CD8-positive, alpha-beta memory T cell (primary cell): ENCODE data around the gene CEACAM16. TPM values are rescaled to one million over a fixed set of nuclear protein-coding genes. Genes with fewer than 3 reads are reported as not detected.

Experiments used
- CTCF ChIA-PET: fragments of 350-600 bp; sonication (Branson Sonifier 250); formaldehyde crosslinking; loops from one replicate; lab custom pipeline; 2021; ENCODE audit warnings: antibody characterized with exemption; lab: Charles Lee
- POLR2A ChIA-PET: fragments of 350-600 bp; sonication (Branson Sonifier 250); formaldehyde crosslinking; loops from one replicate; lab custom pipeline; 2021; ENCODE audit warnings: antibody characterized with exemption; lab: Charles Lee
- DNase-seq, 5 donors: peaks; one replicate each; pipeline versions ENCODE4 v3.0.0 to v3.0.0-alpha.2; 2020 to 2022; ENCODE audit warnings: mixed read lengths in 1 of 5
- H3K27ac ChIP-seq: one replicate; pipeline ENCODE4 v1.7.0; 2013; ENCODE audit warnings: low read depth, mild to moderate bottlenecking, low read length, moderate library complexity
- H3K27me3 ChIP-seq: 2 replicates; pipeline ENCODE4 v1.7.0; 2013; ENCODE audit warnings: low read length, mild to moderate bottlenecking; ENCODE audit not compliant: insufficient read depth, poor library complexity, severe bottlenecking
- H3K36me3 ChIP-seq: 2 replicates; pipeline ENCODE4 v1.7.0; 2013; ENCODE audit warnings: mild to moderate bottlenecking, low read length, moderate library complexity; ENCODE audit not compliant: insufficient read depth
- H3K4me1 ChIP-seq: 2 replicates; pipeline ENCODE4 v1.7.0; 2013; ENCODE audit warnings: mild to moderate bottlenecking, low read length, moderate library complexity; ENCODE audit not compliant: insufficient read depth
- H3K4me3 ChIP-seq: 2 replicates; pipeline ENCODE4 v1.7.0; 2013; ENCODE audit warnings: mild to moderate bottlenecking, low read length
- H3K9me3 ChIP-seq: 2 replicates; pipeline ENCODE4 v1.7.0; 2013; ENCODE audit warnings: mild to moderate bottlenecking, low read length
- H3K27ac Mint-ChIP-seq, 8 donors: one replicate each; pipeline ENCODE4 v1.8.0; 2020 to 2021; ENCODE audit warnings: mixed read lengths in 8 of 8, mild to moderate bottlenecking in 6 of 8, inconsistent platforms in 3 of 8, moderate library complexity in 3 of 8
- H3K27me3 Mint-ChIP-seq, 2 donors: one replicate each; pipeline ENCODE4 v1.8.0; 2020 to 2021; ENCODE audit warnings: mixed read lengths in 2 of 2, mild to moderate bottlenecking in 1 of 2, moderate library complexity in 1 of 2
- H3K36me3 Mint-ChIP-seq, 3 donors: one replicate each; pipeline ENCODE4 v1.8.0; 2020 to 2021; ENCODE audit warnings: mixed read lengths in 3 of 3, inconsistent platforms in 1 of 3, mild to moderate bottlenecking in 1 of 3
- H3K4me1 Mint-ChIP-seq, 3 donors: one replicate each; pipeline ENCODE4 v1.8.0; 2020 to 2021; ENCODE audit warnings: mixed read lengths in 3 of 3, inconsistent platforms in 1 of 3, mild to moderate bottlenecking in 1 of 3
- H3K4me3 Mint-ChIP-seq, 7 donors: one replicate each; pipeline ENCODE4 v1.8.0; 2020 to 2021; ENCODE audit warnings: mixed read lengths in 7 of 7, mild to moderate bottlenecking in 6 of 7, moderate library complexity in 4 of 7, inconsistent platforms in 2 of 7
- H3K9me3 Mint-ChIP-seq, 5 donors: one replicate each; pipeline ENCODE4 v1.8.0; 2020 to 2022; ENCODE audit warnings: mixed read lengths in 5 of 5, mild to moderate bottlenecking in 3 of 5, moderate library complexity in 2 of 5, inconsistent platforms in 1 of 5
- polyA plus RNA-seq: library from polyadenylated mRNA; unstranded; fragments of 300-500 nt; fragmentation: Illumina TruSeq; gene quantifications from one replicate; pipeline ENCODE4 v1.2.3, GENCODE V29; 2021
- total RNA-seq, 2 experiments: library from RNA; stranded (reverse); gene quantifications; one replicate each; pipeline ENCODE4 v1.2.3, GENCODE V29; 2021

The CEACAM16 gene
- total and polyA plus RNA-seq, 3 experiments from 2014 or later, result not detected

GRCh38 chr19:44690131-44690440 lies 8.9 kb upstream of the CEACAM16 start:
- H3K4me1 Mint-ChIP-seq, result peaks cover 16 to 26% (median 21%) of the 10 kb centered on the region in 3 donors
- POLR2A ChIA-PET, result interaction anchor here (0.9 kb wide), 1 partner anchor 81 kb away, joined by 4 read pairs; no protein-coding TSS in a partner anchor

GRCh38 chr19:44692379-44692721 lies 6.6 kb upstream of the CEACAM16 start:
- peaks cover 0 to 3% (median 0%) of the 10 kb centered on the region in 3 donors for H3K36me3 Mint-ChIP-seq
- no peaks in the 10 kb centered on the region for H3K36me3 ChIP-seq
- ChIA-PET POLR2A (no interaction called here), CTCF (interaction anchor here (0.6 to 5.5 kb wide), 2 partner anchors 31 to 79 kb away, joined by 4 to 50 read pairs; no protein-coding TSS in a partner anchor)
- H3K27ac ChIP-seq, result peak overlapping the region; percentile 7
- H3K27ac Mint-ChIP-seq, result peak overlapping the region in 7 of 8 donors; percentile 83 to 97 (median 91)
- H3K27me3 Mint-ChIP-seq, result peaks cover 3 to 11% of the 10 kb centered on the region in 2 donors
- no peaks in the 10 kb centered on the region for H3K9me3 ChIP-seq
- H3K4me1 Mint-ChIP-seq, result peaks cover 14 to 24% (median 19%) of the 10 kb centered on the region in 3 donors
- H3K9me3 Mint-ChIP-seq, result no peaks in the 10 kb centered on the region
- peaks cover 22% of the 10 kb centered on the region for H3K4me1 ChIP-seq
- H3K4me3 ChIP-seq, result peak overlapping the region; percentile 38
- H3K4me3 Mint-ChIP-seq, result peak overlapping the region; percentile 24 to 76 (median 74)
- no peaks in the 10 kb centered on the region for H3K27me3 ChIP-seq
- DNase-seq, result no peak

More at GRCh38 chr19:44690131-44690440, 8.9 kb upstream of the CEACAM16 start:
- DNase-seq, result no peak
- Histone ChIP-seq H3K36me3 (no peaks in the 10 kb centered on the region), H3K9me3 (no peaks in the 10 kb centered on the region), H3K27ac (no peak overlapping the region), H3K27me3 (no peaks in the 10 kb centered on the region), H3K4me3 (no peak overlapping the region), H3K4me1 (peaks cover 22% of the 10 kb centered on the region)
- CTCF ChIA-PET, result interaction anchor here (4.6 to 5.5 kb wide), 2 partner anchors 32 to 81 kb away, joined by 32 to 50 read pairs; no protein-coding TSS in a partner anchor
- Mint-ChIP-seq H3K27me3 (peaks cover 1 to 14% of the 10 kb centered on the region in 2 donors), H3K36me3 (no peaks in the 10 kb centered on the region), H3K9me3 (peaks cover 0 to 2% (median 0%) of the 10 kb centered on the region in 5 donors), H3K27ac (no peak overlapping the region), H3K4me3 (no peak overlapping the region)

GRCh38 chr19:44694184-44694579 lies 4.8 kb upstream of the CEACAM16 start:
- Mint-ChIP-seq H3K9me3 (no peaks in the 10 kb centered on the region), H3K27me3 (peaks cover 7 to 15% of the 10 kb centered on the region in 2 donors), H3K36me3 (peaks cover 0 to 3% (median 0%) of the 10 kb centered on the region in 3 donors), H3K4me1 (peaks cover 14 to 24% (median 17%) of the 10 kb centered on the region in 3 donors), H3K4me3 (peak overlapping the region in 2 of 7 donors; percentile 35 to 40), H3K27ac (peak overlapping the region in 4 of 8 donors; percentile 7 to 56 (median 39))
- DNase-seq, result no peak
- H3K4me3 ChIP-seq, result no peak overlapping the region
- peak overlapping the region; percentile 59 for H3K27ac ChIP-seq
- H3K9me3 ChIP-seq, result no peaks in the 10 kb centered on the region
- POLR2A ChIA-PET, result no interaction called here
- no peaks in the 10 kb centered on the region for H3K36me3 ChIP-seq
- peaks cover 20% of the 10 kb centered on the region for H3K4me1 ChIP-seq
- CTCF ChIA-PET, result interaction anchor here (1.9 kb wide), 1 partner anchor 29 kb away, joined by 5 read pairs; no protein-coding TSS in a partner anchor
- no peaks in the 10 kb centered on the region for H3K27me3 ChIP-seq

GRCh38 chr19:44696939-44697669 lies 1.8 kb upstream of the CEACAM16 start:
- CTCF ChIA-PET, result interaction anchor here (0.8 kb wide), 1 partner anchor 27 kb away, joined by 3 read pairs; no protein-coding TSS in a partner anchor

GRCh38 chr19:44697670-44698034 lies 1.3 kb upstream of the CEACAM16 start:
- Mint-ChIP-seq H3K27ac (peak overlapping the region in 1 of 8 donors; percentile 48), H3K27me3 (peaks cover 6 to 15% of the 10 kb centered on the region in 2 donors), H3K4me3 (no peak overlapping the region), H3K4me1 (peaks cover 3 to 6% (median 5%) of the 10 kb centered on the region in 3 donors), H3K36me3 (peaks cover 0 to 3% (median 0%) of the 10 kb centered on the region in 3 donors), H3K9me3 (no peaks in the 10 kb centered on the region)
- Histone ChIP-seq H3K36me3 (no peaks in the 10 kb centered on the region), H3K27ac (no peak overlapping the region), H3K27me3 (no peaks in the 10 kb centered on the region), H3K4me1 (peaks cover 4% of the 10 kb centered on the region), H3K9me3 (no peaks in the 10 kb centered on the region), H3K4me3 (no peak overlapping the region)
- DNase-seq, result no peak
- ChIA-PET CTCF (no interaction called here), POLR2A (no interaction called here)

More at GRCh38 chr19:44696939-44697669, 1.8 kb upstream of the CEACAM16 start:
- no peaks in the 10 kb centered on the region for H3K36me3 ChIP-seq
- H3K4me1 Mint-ChIP-seq, result peaks cover 9 to 11% (median 11%) of the 10 kb centered on the region in 3 donors
- no peaks in the 10 kb centered on the region for H3K27me3 ChIP-seq
- no peak for DNase-seq
- no peak overlapping the region for H3K27ac ChIP-seq
- no peak overlapping the region for H3K4me3 Mint-ChIP-seq
- H3K9me3 ChIP-seq, result no peaks in the 10 kb centered on the region
- peak overlapping the region in 1 of 8 donors; percentile 48 for H3K27ac Mint-ChIP-seq
- no peaks in the 10 kb centered on the region for H3K9me3 Mint-ChIP-seq
- H3K4me3 ChIP-seq, result no peak overlapping the region
- peaks cover 6 to 15% of the 10 kb centered on the region in 2 donors for H3K27me3 Mint-ChIP-seq
- peaks cover 0 to 3% (median 0%) of the 10 kb centered on the region in 3 donors for H3K36me3 Mint-ChIP-seq
- peaks cover 10% of the 10 kb centered on the region for H3K4me1 ChIP-seq
- POLR2A ChIA-PET, result no interaction called here

GRCh38 chr19:44700547-44700946 lies 1.6 kb downstream of the CEACAM16 start:
- no peaks in the 10 kb centered on the region for H3K4me1 Mint-ChIP-seq
- H3K36me3 Mint-ChIP-seq, result peaks cover 0 to 3% (median 0%) of the 10 kb centered on the region in 3 donors
- H3K9me3 Mint-ChIP-seq, result no peaks in the 10 kb centered on the region
- H3K27me3 Mint-ChIP-seq, result peaks cover 8 to 24% of the 10 kb centered on the region in 2 donors
- H3K27ac Mint-ChIP-seq, result no peak overlapping the region
- Histone ChIP-seq H3K9me3 (no peaks in the 10 kb centered on the region), H3K27me3 (no peaks in the 10 kb centered on the region), H3K27ac (no peak overlapping the region), H3K4me1 (no peaks in the 10 kb centered on the region), H3K4me3 (no peak overlapping the region), H3K36me3 (no peaks in the 10 kb centered on the region)
- POLR2A ChIA-PET, result no interaction called here
- CTCF ChIA-PET, result no interaction called here
- DNase-seq, result no peak
- H3K4me3 Mint-ChIP-seq, result no peak overlapping the region

GRCh38 chr19:44701228-44701627 lies 2.3 kb downstream of the CEACAM16 start:
- H3K27ac ChIP-seq, result no peak overlapping the region
- no peaks in the 10 kb centered on the region for H3K9me3 Mint-ChIP-seq
- no peaks in the 10 kb centered on the region for H3K4me1 Mint-ChIP-seq
- no peaks in the 10 kb centered on the region for H3K9me3 ChIP-seq
- H3K27me3 Mint-ChIP-seq, result peaks cover 10 to 27% of the 10 kb centered on the region in 2 donors
- H3K36me3 Mint-ChIP-seq, result peaks cover 0 to 3% (median 0%) of the 10 kb centered on the region in 3 donors
- no peak overlapping the region for H3K4me3 Mint-ChIP-seq
- H3K36me3 ChIP-seq, result no peaks in the 10 kb centered on the region
- no peak overlapping the region for H3K27ac Mint-ChIP-seq
- POLR2A ChIA-PET, result no interaction called here
- no peak overlapping the region for H3K4me3 ChIP-seq
- no peaks in the 10 kb centered on the region for H3K4me1 ChIP-seq
- DNase-seq, result no peak
- CTCF ChIA-PET, result interaction anchor here (0.6 kb wide), 1 partner anchor 167 kb away, joined by 3 read pairs; no protein-coding TSS in a partner anchor
- H3K27me3 ChIP-seq, result no peaks in the 10 kb centered on the region

- Mint-ChIP-seq H3K27me3 (peaks cover 7 to 19% of the 10 kb centered on the region in 2 donors), H3K36me3 (no peaks in the 10 kb centered on the region), H3K9me3 (no peaks in the 10 kb centered on the region), H3K27ac (no peak overlapping the region), H3K4me1 (no peaks in the 10 kb centered on the region), H3K4me3 (no peak overlapping the region)
- ChIA-PET POLR2A (no interaction called here), CTCF (interaction anchor here (0.8 to 1.0 kb wide), 2 partner anchors 13 to 68 kb away, joined by 3 to 4 read pairs; no protein-coding TSS in a partner anchor)
- H3K9me3 ChIP-seq, result no peaks in the 10 kb centered on the region
- H3K36me3 ChIP-seq, result no peaks in the 10 kb centered on the region
- no peak overlapping the region for H3K27ac ChIP-seq
- DNase-seq, result no peak
- no peaks in the 10 kb centered on the region for H3K27me3 ChIP-seq
- no peak overlapping the region for H3K4me3 ChIP-seq
- H3K4me1 ChIP-seq, result no peaks in the 10 kb centered on the region
Observed at GRCh38 chr19:44702551-44703176, 3.7 kb downstream of the CEACAM16 start.
